Muscle of back (tissue), 11 donors: ENCODE measurements around the gene ARHGAP24. TPM values are rescaled to one million over a fixed set of nuclear protein-coding genes. Genes with fewer than 3 reads are reported as not detected.
"Not testable (repeated sequence)": the region's sequence is repeated elsewhere in the genome, so short reads cannot be mapped to it uniquely, and the experiment has no call there.

Source experiments
- DNase-seq, 3 donors: peaks; one replicate each; pipeline versions ENCODE4 v3.0.0 to v3.0.0-alpha.2; 2013
- polyA plus RNA-seq, 10 donors: library from polyadenylated mRNA; unstranded; fragments of 120-200 nt; gene quantifications; one replicate each; pipeline ENCODE4 v1.2.1, GENCODE V29; 2013; ENCODE audit not compliant: insufficient read length in 10 of 10

The ARHGAP24 gene
- polyA plus RNA-seq, 10 donors = 44.8 to 74.7 (median 55.1) TPM

- DNase-seq = no peak
These were observed 169.1 kb downstream of the ARHGAP24 start for GRCh38 chr4:85644061-85644460.

GRCh38 chr4:85650908-85651307 lies 176.0 kb downstream of the ARHGAP24 start:
- DNase-seq = no peak

- DNase-seq = peak; percentile 31 to 61 (median 38)
These were observed 182.0 kb downstream of the ARHGAP24 start for GRCh38 chr4:85656759-85657505.

GRCh38 chr4:85658766-85659439 lies 184.0 kb downstream of the ARHGAP24 start:
- DNase-seq = peak in 2 of 3 donors; percentile 68 to 78

- DNase-seq = no peak
These were observed 184.8 kb downstream of the ARHGAP24 start for GRCh38 chr4:85659610-85660218.

GRCh38 chr4:85666625-85667024 lies 191.7 kb downstream of the ARHGAP24 start:
- DNase-seq = not testable (repeated sequence)

- no peak for DNase-seq
These were observed 194.3 kb downstream of the ARHGAP24 start for GRCh38 chr4:85669204-85669603.

GRCh38 chr4:85669992-85670548 lies 195.1 kb downstream of the ARHGAP24 start:
- no peak for DNase-seq

GRCh38 chr4:85671120-85671519 lies 196.2 kb downstream of the ARHGAP24 start:
- no peak for DNase-seq

- DNase-seq = peak; percentile 12 to 69 (median 27)
These were observed 197.2 kb downstream of the ARHGAP24 start for GRCh38 chr4:85672116-85672515.

GRCh38 chr4:85672959-85673358 lies 198.0 kb downstream of the ARHGAP24 start:
- DNase-seq = no peak

GRCh38 chr4:85673540-85673939 lies 198.6 kb downstream of the ARHGAP24 start:
- no peak for DNase-seq

GRCh38 chr4:85675076-85676049 lies 200.4 kb downstream of the ARHGAP24 start:
- peak; percentile 52 to 81 (median 62) for DNase-seq

- peak; percentile 23 to 66 (median 38) for DNase-seq
These were observed 201.1 kb downstream of the ARHGAP24 start for GRCh38 chr4:85676050-85676425.

GRCh38 chr4:85676850-85677590 lies 202.1 kb downstream of the ARHGAP24 start:
- DNase-seq = peak; percentile 16 to 69 (median 55)

- DNase-seq = peak; percentile 80 to 94 (median 93)
These were observed 206.3 kb downstream of the ARHGAP24 start for GRCh38 chr4:85681221-85681657.

- peak; percentile 23 to 68 (median 32) for DNase-seq
These were observed 207.0 kb downstream of the ARHGAP24 start for GRCh38 chr4:85681921-85682320.

GRCh38 chr4:85682391-85682790 lies 207.4 kb downstream of the ARHGAP24 start:
- DNase-seq = peak in 2 of 3 donors; percentile 16 to 47

- DNase-seq = no peak
These were observed 209.7 kb downstream of the ARHGAP24 start for GRCh38 chr4:85684676-85685075.

- DNase-seq = no peak
These were observed 211.4 kb downstream of the ARHGAP24 start for GRCh38 chr4:85686398-85686797.
